SK-MEL-5 (cell line): ENCODE data around the gene ZFHX2. TPM values are rescaled to one million over a fixed set of nuclear protein-coding genes. Genes with fewer than 3 reads are reported as not detected.
"Not testable (repeated sequence)": the region's sequence is repeated elsewhere in the genome, so short reads cannot be mapped to it uniquely, and the experiment has no call there.

ENCODE experiments used
- DNase-seq: peaks from one replicate; pipeline ENCODE4 v3.0.0-alpha.2; 2016; ENCODE audit warnings: low read depth, low spot score
- in situ Hi-C: cut with HindIII; loops from 2 replicates; pipeline ENCODE4 v1.10.0; 2016; ENCODE audit warnings: low sequenced_read_pairs, high pct_unique_total_duplicates, low pct_unique_long_range_greater_than_20kb
- total RNA-seq: library from RNA; depleted of rRNA; stranded (reverse); fragments of >200 nt; shearing (Covaris generic); gene quantifications from 2 replicates; pipeline ENCODE4 v1.2.3, GENCODE V29; 2014

Gene ZFHX2
- total RNA-seq, 1 experiment from 2014 or later = not detected

DNA sequence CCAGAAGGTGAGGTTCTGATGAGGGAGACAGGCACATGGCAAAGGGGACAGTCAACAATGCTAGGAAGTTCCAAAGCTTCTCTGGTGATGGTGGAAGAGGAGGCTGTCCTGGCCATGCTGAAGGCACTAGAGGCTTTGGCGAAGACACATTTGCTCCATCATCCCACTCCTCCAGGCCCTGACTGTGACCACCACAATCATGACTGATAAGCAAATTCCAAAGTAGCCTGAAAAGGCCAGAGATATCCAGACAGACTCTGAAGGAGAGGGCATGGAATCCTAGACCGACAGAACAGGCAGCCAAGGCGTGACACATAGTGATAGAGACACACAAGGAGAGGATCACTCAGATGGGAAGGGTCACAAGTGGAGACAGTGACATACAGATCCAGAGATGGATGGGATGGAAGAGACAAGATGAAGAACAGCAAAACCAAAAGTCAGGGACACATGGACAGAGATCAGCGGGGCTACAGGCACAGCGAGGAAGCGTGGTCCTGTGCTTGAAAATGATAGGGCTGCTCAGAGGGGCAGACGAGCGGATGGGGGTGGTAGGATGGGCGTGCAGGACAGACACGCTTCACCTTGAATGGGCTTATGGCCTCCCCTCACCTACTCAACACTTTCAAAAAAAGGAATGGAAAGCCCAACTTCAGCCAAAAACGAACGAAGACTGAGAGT is 1.3 kb downstream of the ZFHX2 start:
- DNase-seq = no peak
- in situ Hi-C loops = no loop called here

DNA sequence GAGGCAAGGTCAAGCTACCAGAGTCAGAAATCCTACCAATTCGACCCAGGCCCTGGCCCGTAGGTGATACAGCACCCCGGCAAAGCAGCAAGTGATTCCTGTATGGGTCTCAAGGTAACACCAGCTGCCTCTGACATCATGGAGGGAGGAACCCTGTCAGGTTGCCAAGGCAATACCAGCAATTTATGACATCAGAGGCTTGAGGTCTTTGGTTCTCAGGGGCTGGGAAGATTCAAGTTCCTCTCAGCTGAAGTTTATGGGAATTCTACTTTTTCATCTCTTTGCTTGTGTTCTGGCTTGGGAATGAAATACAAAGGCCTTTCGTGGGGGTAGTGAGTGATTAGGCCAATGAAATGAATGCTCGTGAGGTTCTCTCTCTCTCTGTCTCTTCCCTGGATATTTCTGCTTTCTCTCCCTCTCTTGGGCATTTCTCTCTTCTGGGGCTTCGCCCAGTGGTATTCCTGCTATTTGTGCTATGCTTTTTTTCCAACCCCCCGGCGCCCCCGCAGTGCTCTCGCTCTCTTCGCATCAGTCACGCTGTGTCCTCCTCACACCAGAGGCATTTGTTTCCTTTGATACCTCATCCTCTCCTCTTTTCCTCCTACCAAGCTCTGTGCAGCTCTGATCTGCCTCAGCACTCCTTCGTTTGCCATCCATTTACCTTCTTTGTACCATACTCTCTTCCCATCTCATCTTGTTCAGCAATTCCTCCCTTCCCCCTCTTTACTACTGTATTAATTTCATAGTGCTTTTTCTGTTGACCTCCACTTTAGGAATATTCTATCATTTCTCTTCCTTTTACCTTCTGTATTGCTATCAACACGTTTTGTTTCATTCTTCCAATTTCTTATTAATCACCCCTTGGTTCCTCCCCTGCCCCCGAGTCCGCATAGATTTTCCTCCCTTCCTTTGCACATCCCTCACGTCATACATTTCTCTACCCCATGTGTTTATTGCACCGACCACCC is 2.9 kb downstream of the ZFHX2 start:
- in situ Hi-C loops = no loop called here
- DNase-seq = no peak

DNA sequence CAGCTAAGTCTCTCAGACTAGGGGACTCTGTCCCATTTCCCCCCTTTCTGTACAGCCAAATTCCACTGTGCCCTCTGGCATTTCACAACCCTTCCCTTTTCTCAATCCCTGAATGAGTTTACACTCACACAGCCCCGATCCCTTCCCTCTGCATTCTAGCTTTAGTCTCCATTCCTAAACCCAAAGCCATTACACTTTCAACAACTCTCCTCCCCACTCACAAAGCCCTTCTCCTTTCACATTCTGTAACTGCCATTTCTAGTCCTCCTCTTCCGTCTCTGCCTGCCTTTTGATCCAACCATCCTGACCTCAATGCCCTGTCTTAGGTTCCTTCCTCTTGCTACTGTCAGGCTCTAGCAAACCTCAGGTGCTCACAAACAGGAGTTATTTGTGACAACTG is 3.6 kb downstream of the ZFHX2 start:
- in situ Hi-C loops = no loop called here
- no peak for DNase-seq

DNA sequence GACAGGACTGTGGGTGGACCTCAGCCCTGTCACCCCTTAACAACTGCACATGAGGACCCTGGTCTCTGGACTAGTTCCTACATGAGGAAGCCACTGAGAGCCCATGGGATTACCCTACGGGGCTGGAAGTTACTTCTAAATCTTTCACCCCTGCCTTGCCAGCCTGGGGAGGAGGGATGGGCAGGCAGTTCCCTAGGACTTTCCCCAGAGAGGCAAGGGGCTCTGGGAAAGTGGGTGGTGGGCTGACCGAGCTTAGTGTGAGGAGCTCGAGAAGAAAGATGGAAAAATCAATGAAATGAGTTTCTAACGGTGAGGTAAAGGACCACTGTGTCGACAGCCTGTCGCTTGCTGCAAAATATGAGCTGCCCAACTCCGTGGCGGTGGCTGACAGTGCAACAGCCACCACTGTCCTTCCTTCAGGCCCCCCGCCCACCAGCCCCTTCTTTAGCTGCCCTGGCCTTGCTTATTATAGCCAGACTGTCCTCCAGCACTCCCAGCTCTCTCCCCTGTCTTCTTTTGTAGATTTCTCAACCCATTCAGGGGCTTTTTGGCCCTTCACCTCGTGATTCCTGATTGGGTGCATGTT is 5.0 kb downstream of the ZFHX2 start:
- no peak for DNase-seq
- in situ Hi-C loops = no loop called here

DNA sequence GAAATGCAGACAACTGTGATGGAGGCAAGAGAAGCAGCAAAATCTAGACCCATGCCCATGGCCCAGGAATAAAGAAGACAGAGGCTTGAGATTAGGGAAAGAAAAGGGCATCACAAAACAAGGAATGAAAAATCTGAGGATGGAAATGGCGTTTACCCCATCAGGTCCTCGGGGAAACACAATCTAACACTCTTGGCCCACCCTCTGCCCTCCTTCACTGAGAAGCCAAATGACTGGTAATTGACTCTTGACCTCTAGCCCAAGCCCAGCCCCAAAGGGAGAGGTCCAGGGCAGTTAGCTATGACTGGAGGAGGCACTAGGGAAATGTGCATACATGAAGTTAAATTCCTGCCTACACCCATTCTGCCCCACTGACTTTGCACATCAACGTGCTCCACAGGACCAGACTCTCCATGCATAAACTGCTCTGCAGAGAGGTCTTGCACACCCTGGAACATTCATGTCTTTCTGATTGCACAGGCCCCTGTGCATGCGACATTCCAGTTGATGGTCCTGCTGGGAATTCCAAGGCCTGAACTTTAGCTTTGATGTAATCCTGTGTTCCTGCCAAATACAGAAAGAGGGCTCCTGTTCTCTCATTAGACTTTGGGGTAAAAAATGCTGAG is 5.7 kb downstream of the ZFHX2 start:
- DNase-seq = no peak
- in situ Hi-C loops = no loop called here

DNA sequence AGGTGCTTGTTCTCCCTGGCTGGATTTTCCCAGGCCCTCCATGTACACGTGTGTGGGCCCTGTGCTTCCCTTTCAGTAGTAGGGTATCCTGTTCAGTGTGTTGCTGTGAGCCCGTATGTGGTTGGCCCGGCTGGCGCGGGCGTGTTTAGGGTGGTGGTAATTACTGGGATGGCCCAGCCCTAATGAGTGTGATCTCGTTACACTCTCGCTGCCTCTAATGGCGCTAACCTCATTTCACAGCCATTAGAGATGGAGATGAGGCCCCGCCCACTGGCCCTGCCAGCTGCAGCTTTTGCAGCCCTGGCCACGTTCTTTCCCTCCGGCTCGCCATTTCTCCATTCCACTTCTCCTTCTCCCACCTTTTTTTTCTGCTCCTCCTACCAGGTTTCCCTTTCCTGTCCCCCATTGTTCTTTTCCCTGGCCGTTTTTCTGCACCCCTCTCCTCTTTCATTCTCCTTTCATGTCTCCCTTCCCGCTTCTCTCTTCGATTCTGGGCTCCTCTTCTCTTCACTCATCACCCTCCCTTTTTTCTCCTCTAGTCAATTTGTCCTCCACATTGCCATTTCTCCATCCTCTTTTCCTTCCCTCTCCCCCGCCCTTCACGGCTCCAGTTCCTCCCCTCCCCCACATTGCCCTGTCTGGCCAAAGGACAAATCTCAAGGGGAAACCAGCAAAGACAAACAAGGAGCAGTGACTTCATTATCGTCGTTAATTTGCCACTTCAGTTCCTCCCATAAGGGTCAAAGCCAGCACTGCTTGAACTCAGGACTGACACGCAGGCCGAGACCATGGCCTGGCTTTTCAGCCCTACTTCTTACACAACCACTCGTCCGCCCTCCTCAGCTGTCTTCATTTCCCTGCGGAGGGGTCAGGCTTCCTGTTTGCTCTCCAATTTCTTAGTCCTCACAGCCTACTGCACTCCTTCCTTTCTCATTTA is 6.8 kb downstream of the ZFHX2 start:
- no peak for DNase-seq
- in situ Hi-C loops = no loop called here

DNA sequence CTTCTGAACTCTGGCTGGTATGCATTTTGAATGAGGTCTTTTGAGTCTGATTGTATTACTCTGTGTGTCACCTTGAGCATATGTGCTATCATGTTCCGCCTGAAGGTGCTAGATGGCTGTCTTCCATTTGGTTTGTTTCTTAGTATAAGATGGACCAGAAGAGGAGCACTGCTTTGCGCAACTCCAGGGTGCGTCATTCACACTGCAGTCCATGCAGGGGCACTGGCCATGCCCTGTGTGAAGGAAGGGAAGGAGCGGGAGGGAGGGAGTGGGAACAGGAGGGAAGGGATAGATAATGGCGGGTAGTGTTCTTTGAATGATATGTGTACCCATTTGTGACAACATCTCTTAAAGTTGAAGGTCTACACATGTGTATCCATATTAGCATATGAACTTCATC is 8.2 kb downstream of the ZFHX2 start:
- in situ Hi-C loops = no loop called here
- DNase-seq = no peak

DNA sequence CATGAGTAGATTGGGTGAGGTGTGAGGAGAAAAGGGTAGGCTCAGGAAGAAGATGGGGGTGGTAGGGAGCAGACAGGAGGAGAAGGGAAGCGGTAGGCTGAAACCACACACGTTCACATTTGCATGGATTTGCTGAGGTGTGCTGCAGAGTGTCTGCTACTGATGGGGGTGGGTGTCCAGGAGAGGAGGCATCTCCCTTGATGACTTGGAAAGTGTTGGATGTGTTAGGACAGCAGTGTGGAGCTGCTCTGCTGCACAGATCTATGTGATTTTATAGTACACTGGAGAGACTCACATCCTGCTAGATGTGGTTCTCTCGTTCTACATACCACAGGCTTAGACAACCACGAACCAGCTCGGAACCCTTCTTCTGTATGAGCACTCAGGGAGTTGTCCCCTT is 9.3 kb downstream of the ZFHX2 start:
- in situ Hi-C loops = no loop called here

DNA sequence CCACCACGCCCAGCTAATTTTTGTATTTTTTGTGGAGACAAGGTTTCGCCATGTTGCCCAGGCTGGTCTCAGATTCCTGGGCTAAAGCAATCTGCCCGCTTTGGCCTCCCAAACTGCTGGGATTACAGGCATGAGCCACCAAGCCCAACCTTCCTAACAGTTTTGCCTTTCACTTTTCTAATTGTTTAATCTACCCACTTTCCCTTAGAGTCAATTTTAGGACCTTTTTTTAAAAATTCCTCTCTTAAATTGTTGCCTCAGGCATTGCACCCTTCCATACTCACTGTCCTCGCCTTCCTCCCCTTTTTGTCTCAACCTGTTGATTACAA is 11.5 kb downstream of the ZFHX2 start:
- in situ Hi-C loops = no loop called here
- no peak for DNase-seq

More for the DNA sequence above, 9.3 kb downstream of the ZFHX2 start:
- DNase-seq = no peak

DNA sequence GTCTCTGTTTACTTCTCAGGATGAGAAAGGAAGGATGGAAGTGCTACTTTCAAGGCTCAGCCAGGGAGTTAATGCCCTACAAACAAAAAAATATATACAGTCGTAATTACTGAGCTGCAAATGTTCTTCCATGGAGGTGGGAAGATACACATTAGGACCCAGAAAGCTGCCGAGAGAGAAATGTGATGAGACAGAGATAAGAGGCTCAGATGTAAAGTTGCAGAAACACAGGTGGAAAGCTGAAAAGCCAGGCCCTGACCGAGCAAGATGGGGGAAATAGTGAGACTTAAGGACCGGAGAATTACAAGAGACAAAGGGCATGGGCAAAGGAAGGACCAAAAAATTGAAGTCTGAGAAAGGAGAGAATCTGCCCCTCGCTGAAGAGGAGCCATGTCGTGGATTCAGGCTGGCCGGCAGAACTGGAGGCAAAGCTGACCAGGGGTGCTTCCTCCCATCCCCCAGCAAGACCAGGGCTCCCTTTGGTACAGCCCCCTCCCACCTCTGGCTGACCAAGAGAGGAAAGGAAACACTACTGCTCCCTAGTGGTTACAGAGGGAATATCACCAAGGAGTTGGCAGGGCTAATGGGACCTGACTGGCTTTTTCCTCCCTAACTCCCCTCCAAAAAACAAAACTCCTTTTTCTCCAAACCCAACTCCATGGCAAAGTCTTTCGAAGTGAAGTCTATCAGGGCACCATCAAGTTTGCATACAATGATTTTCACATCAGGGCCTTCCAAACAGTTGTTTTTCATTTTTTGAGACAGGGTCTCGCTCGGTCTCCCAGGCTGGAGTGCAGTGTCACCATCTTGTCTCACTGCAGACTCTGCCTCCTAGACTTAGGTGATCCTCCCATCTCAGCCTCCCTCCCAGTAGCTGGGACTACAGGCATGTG is 12.1 kb downstream of the ZFHX2 start:
- in situ Hi-C loops = no loop called here
- DNase-seq = peak; percentile 78

DNA sequence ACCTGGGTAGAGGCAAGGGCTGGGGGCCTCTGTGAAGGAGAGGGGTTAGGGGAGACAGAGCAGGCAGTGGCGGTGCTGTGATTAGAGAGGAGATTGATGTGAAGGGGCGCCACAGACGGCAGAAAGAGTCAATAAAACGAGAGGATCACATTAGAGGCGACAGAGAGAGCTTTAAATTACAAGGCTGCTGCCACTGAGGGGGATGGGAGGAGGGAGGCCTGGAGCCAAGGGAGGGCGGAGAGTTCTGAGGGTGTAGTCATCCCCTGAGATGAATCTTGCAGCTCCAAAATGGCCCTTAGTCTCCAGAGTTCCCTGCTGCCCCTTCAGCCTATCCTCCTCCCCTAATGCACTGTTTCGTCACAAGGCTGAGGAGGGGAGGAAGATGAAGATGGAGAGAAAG is 12.8 kb downstream of the ZFHX2 start:
- DNase-seq = no peak
- in situ Hi-C loops = no loop called here

DNA sequence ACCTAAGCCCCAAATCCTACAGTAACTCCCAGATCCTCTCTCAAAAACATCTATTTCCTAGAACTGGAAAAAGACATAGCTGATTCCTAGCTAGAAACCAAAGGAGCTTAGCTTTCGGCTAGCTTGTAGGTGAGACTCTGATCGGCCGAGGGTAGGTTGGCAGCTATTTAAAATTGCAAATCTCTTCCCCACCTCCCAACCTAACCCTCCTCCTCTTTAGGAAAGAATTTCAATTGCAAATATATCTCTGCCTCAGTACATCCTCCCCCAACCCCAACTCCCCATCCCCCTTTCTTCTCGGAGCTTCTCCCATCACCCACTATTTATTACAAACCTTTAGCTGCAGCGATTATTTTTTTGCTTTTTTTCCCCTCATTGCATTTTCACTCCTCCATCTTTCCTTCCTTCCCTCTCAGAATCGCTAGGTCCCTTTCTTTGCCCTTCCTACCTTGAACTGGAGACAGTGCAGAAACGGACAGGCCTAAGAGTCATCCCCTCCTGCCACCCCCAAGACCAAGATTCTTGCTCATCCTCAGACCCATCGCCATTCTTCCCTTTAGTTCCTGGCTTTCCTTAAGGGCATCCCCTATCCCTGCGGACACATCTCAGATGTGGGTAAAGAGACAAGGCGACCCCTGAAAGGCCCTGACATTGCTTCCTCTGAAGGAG is 13.4 kb downstream of the ZFHX2 start:
- in situ Hi-C loops = no loop called here
- no peak for DNase-seq

DNA sequence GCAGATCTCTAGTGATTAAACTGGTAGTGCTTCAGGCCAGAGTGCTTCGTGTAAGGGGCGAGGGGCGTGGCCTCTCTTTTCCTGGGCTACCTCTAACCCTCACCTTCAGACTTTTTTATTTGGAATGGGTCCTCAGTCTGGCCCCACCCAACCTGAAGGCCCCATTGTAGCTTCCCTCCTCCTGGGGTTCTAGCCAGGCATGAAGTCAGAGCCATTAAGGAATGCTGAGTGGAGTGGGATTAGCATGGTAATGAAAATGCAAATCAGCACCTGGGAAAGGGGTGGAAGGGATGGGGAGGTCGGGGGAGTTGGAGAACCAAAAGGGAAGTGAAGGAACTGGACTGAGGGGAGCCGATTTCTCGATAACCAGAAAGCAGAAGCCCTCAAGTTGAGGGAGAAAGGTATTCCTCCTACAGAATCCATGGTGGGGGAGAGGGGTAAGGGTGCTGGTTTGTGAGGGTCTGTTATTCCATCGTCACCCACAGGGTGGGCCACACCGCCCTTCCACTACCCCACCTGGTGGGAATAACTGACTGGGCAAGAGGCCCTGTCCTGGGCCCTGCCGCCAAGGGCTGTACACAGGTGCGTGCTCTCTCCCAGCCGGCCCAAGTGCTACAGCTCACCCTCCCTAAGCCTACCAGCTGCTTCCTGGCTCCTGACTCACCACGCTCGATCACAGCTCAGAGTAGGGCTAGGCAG is 14.1 kb downstream of the ZFHX2 start:
- DNase-seq = no peak
- in situ Hi-C loops = no loop called here

DNA sequence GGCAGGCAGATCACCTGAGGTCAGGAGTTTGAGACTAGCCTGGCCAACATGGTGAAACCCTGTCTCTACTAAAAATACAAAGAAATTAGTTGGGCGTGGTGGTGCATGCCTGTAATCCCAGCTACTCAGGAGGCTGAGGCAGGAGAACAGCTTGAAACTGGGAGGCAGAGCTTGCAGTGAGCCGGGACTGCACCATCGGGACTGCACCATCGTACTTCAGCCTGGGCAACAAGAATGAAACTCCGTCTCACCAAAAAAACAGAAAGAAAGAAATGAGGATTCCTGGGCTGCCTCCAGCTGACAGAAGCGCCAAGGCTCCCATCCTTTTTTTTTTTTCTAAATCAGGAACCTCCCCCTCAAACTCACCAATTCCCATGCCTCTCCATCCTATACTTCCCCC is 14.7 kb downstream of the ZFHX2 start:
- in situ Hi-C loops, DNase-seq: not testable (repeated sequence)

DNA sequence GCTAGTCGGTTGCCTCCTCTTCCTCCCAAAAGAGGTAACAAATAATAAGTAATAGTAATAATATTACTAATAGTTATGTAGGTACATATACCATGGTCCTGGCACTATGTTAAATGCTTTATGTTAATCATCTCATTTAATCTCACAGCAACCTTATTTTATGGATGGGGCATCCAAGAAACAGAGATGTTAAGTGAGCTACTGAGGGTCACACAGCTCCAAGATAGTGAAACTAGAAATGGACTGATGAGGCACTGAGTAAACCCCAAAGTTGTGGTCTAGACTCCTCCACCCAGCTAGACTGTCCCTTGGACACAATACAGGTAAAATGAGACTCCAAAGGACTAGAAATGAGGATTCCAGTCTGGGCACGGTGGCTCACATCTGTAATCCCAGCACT is 15.1 kb downstream of the ZFHX2 start:
- in situ Hi-C loops = no loop called here
- no peak for DNase-seq
